Right lobe of liver (tissue), 6 donors: ENCODE data around the gene SPP1. TPM values are rescaled to one million over a fixed set of nuclear protein-coding genes. Genes with fewer than 3 reads are reported as not detected.

Experiments
- ATAC-seq, 4 donors: fragments of 200-7000 bp; cut with Tn5 transposase; one replicate each; pipeline ENCODE4 v1.9.1; 2020; ENCODE audit warnings: mild to moderate bottlenecking in 4 of 4, moderate library complexity in 4 of 4
- DNase-seq, 3 donors: peaks; one replicate each; pipeline ENCODE4 v3.0.0-alpha.2; 2020
- H3K27ac ChIP-seq, 3 donors: fragments of 200-600 bp; one replicate each; pipeline ENCODE4 v1.8.0; 2022
- H3K27me3 ChIP-seq, 2 donors: fragments of 200-600 bp; one replicate each; pipeline ENCODE4 v1.8.0; 2022
- H3K36me3 ChIP-seq, 4 donors: fragments of 200-600 bp; sonication (generic) in 1 of 4; one replicate each; pipeline versions ENCODE4 v1.5.1 to v1.8.0; 2017 to 2022; ENCODE audit warnings: control low read depth in 1 of 4
- H3K4me1 ChIP-seq, 4 donors: fragments of 200-600 bp; sonication (generic) in 1 of 4; one replicate each; pipeline versions ENCODE4 v1.5.1 to v1.8.0; 2017 to 2022; ENCODE audit warnings: control low read depth in 1 of 4
- H3K4me3 ChIP-seq, 3 donors: fragments of 200-600 bp; one replicate each; pipeline ENCODE4 v1.8.0; 2022
- H3K9me3 ChIP-seq, 4 donors: fragments of 200-600 bp; sonication (generic) in 1 of 4; one replicate each; pipeline versions ENCODE4 v1.5.1 to v1.8.0; 2017 to 2022; ENCODE audit warnings: control low read depth in 1 of 4
- CTCF ChIP-seq, 4 donors: fragments of 200-600 bp in 3 of 4; fragments of 450-650 bp in 1 of 4; IDR thresholded peaks; one replicate each; pipeline versions ENCODE4 v1.5.1 to v1.8.0; 2016 to 2022; ENCODE audit warnings: antibody characterized with exemption in 4 of 4, mild to moderate bottlenecking in 2 of 4
- POLR2A ChIP-seq: fragments of 450-650 bp; IDR thresholded peaks from one replicate; pipeline ENCODE4 v1.6.1; 2017; ENCODE audit warnings: antibody characterized with exemption, mild to moderate bottlenecking
- WGBS: methylation state at CpG from one replicate; pipeline ENCODE4 v1.1.6; 2018; ENCODE audit warnings: low coverage, low lambda C conversion rate; ENCODE audit not compliant: insufficient coverage; ENCODE audit errors: missing lambda C conversion rate; 5-methylcytosine and 5-hydroxymethylcytosine counted together
- intact Hi-C, 2 donors: fragments of 100-400 bp; cut with DNase I; formaldehyde crosslinking; loops; one replicate each; pipeline versions ENCODE4 v1.11.2 to v1.14.1; 2022
- total RNA-seq, 6 experiments: library from RNA; depleted of rRNA in 2 of 6; stranded (reverse); fragments of >200 nt in 2 of 6; fragmentation: NEBNext Ultra II Directional in 3 of 6; extraction: Animal tissue kit (Norgen Biotek cat#: 25700) in 3 of 6; gene quantifications; one replicate each; pipeline versions ENCODE4 v1.1.0 to v1.2.4, GENCODE V29; 2016 to 2023
- donor health status: DM: no; HTN: yes; CAD: no.
- donor health status: DM: no; HTN: no; CAD: no.
- donor health status: DM: no; HTN: no; CAD: no.
- donor health status: DM: no; HTN: yes; CAD: no.
- donor health status: DM: no; HTN: yes; CAD: no.

Gene SPP1
- total RNA-seq, 6 experiments from 2014 or later: 6.0 to 240 (median 15.5) TPM

DNA sequence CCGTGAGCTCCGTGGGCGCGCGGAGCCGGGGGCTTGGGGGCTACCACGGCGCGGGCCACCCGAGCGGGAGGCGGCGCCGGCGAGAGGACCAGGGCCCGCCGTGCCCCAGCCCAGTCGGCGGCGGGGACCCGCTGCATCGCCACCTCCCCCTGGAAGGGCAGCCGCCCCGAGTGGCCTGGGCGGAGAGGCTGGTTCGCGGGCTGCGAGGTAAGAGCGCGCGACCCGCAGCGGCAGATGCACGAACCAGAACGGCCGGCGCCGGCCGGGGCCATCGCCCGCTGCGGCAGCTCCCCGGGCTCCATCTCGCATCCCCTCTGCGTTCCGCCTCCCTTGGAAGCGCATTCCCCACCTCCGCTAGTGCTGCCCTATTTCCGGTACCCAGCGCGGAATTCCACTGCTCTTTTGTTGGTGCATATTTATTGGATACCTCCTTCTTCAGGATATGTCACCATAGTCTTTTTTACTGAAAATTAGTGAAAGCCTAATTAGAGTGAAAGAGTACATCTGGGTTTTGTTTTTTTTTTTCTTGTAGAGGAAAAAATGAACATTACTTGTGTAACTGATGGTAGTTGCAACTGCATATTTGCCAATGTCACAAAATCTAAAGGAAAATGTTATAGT lies 32.7 kb downstream of the SPP1 start:
- TF ChIP-seq POLR2A (no peak), CTCF (IDR thresholded peaks at IDR 0.05) (no peak)
- peaks cover 0 to 11% (median 0%) of the 10 kb centered on the region in 4 donors for H3K4me1 ChIP-seq
- H3K36me3 ChIP-seq: no peaks in the 10 kb centered on the region
- no peaks in the 10 kb centered on the region for H3K27me3 ChIP-seq
- H3K27ac ChIP-seq: peak overlapping the region; percentile 44 to 65 (median 56)
- no peaks in the 10 kb centered on the region for H3K9me3 ChIP-seq
- peak; percentile 50 to 64 (median 53) for DNase-seq
- H3K4me3 ChIP-seq: peak overlapping the region; percentile 68 to 84 (median 75)
- 0% methylated on average over 9 of the region's 51 CpGs for WGBS
- ATAC-seq: peak; percentile 54 to 62 (median 58)
- intact Hi-C loops: no loop called here

DNA sequence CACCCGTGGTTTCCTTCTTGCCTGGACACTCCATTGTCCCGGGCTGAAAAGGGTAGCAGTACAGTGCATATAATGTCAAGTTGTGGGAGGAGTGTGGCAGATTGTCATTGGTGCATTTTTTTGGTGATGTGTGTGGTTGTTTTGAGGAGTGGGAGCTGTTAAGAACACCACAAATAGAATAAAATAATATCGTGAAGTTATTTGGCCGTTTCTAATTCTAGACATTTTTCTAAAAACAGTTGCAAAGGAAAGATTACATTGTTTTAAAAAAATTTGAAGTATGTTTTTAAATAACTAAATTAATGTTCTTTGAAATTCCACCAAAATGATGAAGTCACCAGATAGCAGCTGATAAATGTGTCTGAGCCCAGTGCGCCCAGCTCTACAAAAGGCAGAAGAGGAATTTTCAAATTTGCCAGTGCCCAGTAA lies 33.2 kb downstream of the SPP1 start:
- intact Hi-C loops: no loop called here
- WGBS: 23% methylated on average over 5 of the region's 5 CpGs
- Histone ChIP-seq H3K4me3 (peak overlapping the region; percentile 68 to 84 (median 75)), H3K4me1 (peaks cover 0 to 11% (median 0%) of the 10 kb centered on the region in 4 donors), H3K9me3 (no peaks in the 10 kb centered on the region), H3K36me3 (no peaks in the 10 kb centered on the region), H3K27me3 (no peaks in the 10 kb centered on the region), H3K27ac (no peak overlapping the region)
- TF ChIP-seq POLR2A (no peak), CTCF (IDR thresholded peaks at IDR 0.05) (no peak)
- no peak for DNase-seq
- no peak for ATAC-seq

GRCh38 chr4:88009871-88010270 lies 34.4 kb downstream of the SPP1 start:
- H3K27ac ChIP-seq: no peak overlapping the region
- WGBS: 85% methylated on average over 5 of the region's 5 CpGs
- H3K4me1 ChIP-seq: peaks cover 0 to 11% (median 0%) of the 10 kb centered on the region in 4 donors
- intact Hi-C loops: no loop called here
- no peak for TF ChIP-seq CTCF (IDR thresholded peaks at IDR 0.05)
- no peak for TF ChIP-seq POLR2A
- no peaks in the 10 kb centered on the region for H3K36me3 ChIP-seq
- no peaks in the 10 kb centered on the region for H3K9me3 ChIP-seq
- no peaks in the 10 kb centered on the region for H3K27me3 ChIP-seq
- DNase-seq (no peak), ATAC-seq (no peak)
- no peak overlapping the region for H3K4me3 ChIP-seq

- Histone ChIP-seq H3K4me1 (peaks cover 0 to 11% (median 0%) of the 10 kb centered on the region in 4 donors), H3K27ac (no peak overlapping the region), H3K36me3 (no peaks in the 10 kb centered on the region), H3K27me3 (no peaks in the 10 kb centered on the region), H3K9me3 (no peaks in the 10 kb centered on the region), H3K4me3 (no peak overlapping the region)
- intact Hi-C loops: no loop called here
- WGBS: 50% methylated on average over 2 of the region's 2 CpGs
- DNase-seq (no peak), ATAC-seq (no peak)
- TF ChIP-seq POLR2A (no peak), CTCF (IDR thresholded peaks at IDR 0.05) (no peak)
Measured at GRCh38 chr4:88010966-88011365, 35.5 kb downstream of the SPP1 start.
